Activated CD4-positive, alpha-beta T cell treated with anti-CD3 and anti-CD28 coated beads for 4 hours (primary cell): ENCODE measurements around the gene SLC43A2.
"Not testable (repeated sequence)": the region's sequence is repeated elsewhere in the genome, so short reads cannot be mapped to it uniquely, and the experiment has no call there.

Experiments
- DNase-seq, 2 donors: peaks; one replicate each; pipeline ENCODE4 v3.0.0-alpha.2; 2020

The SLC43A2 gene

GRCh38 chr17:1627982-1628855 is at the start of gene SLC43A2:
Gene SLC43A2 (minus strand): TSS chr17:1628834. CDS start chr17:1627874, 960 bp downstream.
- DNase-seq = peak; percentile 61 to 71

- DNase-seq = no peak
Measured at GRCh38 chr17:1676401-1676800, 47.8 kb upstream of the SLC43A2 start.

- peak; percentile 15 to 20 for DNase-seq
Measured at GRCh38 chr17:1673041-1673785, 44.6 kb upstream of the SLC43A2 start.

- DNase-seq = not testable (repeated sequence)
Measured at GRCh38 chr17:1663934-1664333, 35.3 kb upstream of the SLC43A2 start.

- no peak for DNase-seq
Measured at GRCh38 chr17:1661045-1661444, 32.4 kb upstream of the SLC43A2 start.

- no peak for DNase-seq
Measured at GRCh38 chr17:1658100-1658499, 29.5 kb upstream of the SLC43A2 start.

GRCh38 chr17:1653735-1654134 is 25.1 kb upstream of the SLC43A2 start:
- DNase-seq = no peak

GRCh38 chr17:1652794-1653193 is 24.2 kb upstream of the SLC43A2 start:
- DNase-seq = not testable (repeated sequence)

GRCh38 chr17:1651559-1651844 is 22.9 kb upstream of the SLC43A2 start:
- DNase-seq = no peak

- DNase-seq = no peak
Measured at GRCh38 chr17:1650731-1651558, 22.3 kb upstream of the SLC43A2 start.

- peak; percentile 45 to 55 for DNase-seq
Measured at GRCh38 chr17:1649844-1650501, 21.3 kb upstream of the SLC43A2 start, which contains the start of gene RILP. Gene RILP (minus strand): TSS chr17:1649866. CDS start chr17:1649804, 62 bp downstream.

GRCh38 chr17:1648963-1649843 is 20.6 kb upstream of the SLC43A2 start:
- peak; percentile 92 for DNase-seq

- DNase-seq = peak in 1 of 2 donors; percentile 36
Measured at GRCh38 chr17:1648173-1648962, 19.7 kb upstream of the SLC43A2 start.

GRCh38 chr17:1647802-1648171 is 19.2 kb upstream of the SLC43A2 start:
- DNase-seq = no peak

- DNase-seq = no peak
Measured at GRCh38 chr17:1646199-1646875, 17.7 kb upstream of the SLC43A2 start.

- DNase-seq = no peak
Measured at GRCh38 chr17:1645207-1646171, 16.9 kb upstream of the SLC43A2 start, which contains the start of gene SCARF1. Gene SCARF1 (minus strand): TSS chr17:1645732. CDS start chr17:1645697, 35 bp downstream.

- peak; percentile 24 to 39 for DNase-seq
Measured at GRCh38 chr17:1644493-1645206, 16.0 kb upstream of the SLC43A2 start.

GRCh38 chr17:1643999-1644492 is 15.4 kb upstream of the SLC43A2 start:
- no peak for DNase-seq
